Activated CD4-positive, alpha-beta T cell treated with anti-CD3 and anti-CD28 coated beads, Interleukin-2, Interleukin-6, amounts not matched to agents 100 ng/mL and 50 ng/mL, durations not matched to agents 16 hours and 8 hours (primary cell): Measurements from ENCODE around the gene PXN.
"Not testable (repeated sequence)": the region's sequence is repeated elsewhere in the genome, so short reads cannot be mapped to it uniquely, and the experiment has no call there.

Source experiments
- DNase-seq: peaks from one replicate; pipeline ENCODE4 v3.0.0-alpha.2; 2020

Gene PXN

DNA sequence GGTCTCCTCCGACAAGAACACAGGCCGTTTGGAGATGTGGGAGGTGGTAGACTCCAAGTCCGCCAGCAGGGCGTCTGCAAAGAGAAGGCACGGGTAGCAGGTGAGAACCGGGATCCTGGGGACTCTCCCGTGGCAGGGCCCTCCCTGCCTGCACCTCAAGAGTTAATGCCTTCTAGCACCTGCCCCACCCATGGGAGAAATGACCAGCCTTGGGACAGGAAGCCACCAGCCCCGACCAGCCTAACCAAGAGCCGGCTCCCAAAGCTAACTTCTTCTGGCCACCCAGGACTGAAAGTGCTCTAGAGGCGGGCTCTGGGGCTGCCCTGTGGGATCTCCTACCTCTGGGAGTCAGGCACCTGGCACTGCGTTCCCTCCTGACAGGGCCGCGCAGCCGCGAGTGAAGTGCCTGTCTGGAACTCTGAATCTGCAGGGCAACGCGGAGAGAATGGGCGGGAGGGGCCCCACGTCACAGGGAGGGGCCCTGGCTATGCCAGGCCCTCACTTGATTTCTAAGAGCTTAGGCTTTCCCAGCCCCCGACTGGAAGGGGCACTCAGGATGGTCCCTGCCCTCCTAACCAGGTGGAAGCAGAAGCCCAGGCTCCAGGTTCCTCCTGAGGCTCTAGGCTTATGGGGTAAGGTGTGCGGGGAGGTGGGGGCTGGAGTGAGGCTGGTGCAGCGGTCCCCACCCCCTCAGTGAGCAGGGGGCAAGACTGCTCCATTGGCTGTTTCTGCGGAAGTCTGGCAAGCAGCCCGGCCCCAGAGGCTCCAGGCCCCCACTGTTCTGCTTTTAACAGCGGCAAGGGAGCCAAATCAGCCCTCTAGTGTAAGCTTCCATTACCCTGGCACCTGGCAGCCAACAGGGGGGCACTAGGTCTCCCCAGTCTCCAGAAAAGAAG, 41.0 kb downstream of the PXN start:
- no peak for DNase-seq

DNA sequence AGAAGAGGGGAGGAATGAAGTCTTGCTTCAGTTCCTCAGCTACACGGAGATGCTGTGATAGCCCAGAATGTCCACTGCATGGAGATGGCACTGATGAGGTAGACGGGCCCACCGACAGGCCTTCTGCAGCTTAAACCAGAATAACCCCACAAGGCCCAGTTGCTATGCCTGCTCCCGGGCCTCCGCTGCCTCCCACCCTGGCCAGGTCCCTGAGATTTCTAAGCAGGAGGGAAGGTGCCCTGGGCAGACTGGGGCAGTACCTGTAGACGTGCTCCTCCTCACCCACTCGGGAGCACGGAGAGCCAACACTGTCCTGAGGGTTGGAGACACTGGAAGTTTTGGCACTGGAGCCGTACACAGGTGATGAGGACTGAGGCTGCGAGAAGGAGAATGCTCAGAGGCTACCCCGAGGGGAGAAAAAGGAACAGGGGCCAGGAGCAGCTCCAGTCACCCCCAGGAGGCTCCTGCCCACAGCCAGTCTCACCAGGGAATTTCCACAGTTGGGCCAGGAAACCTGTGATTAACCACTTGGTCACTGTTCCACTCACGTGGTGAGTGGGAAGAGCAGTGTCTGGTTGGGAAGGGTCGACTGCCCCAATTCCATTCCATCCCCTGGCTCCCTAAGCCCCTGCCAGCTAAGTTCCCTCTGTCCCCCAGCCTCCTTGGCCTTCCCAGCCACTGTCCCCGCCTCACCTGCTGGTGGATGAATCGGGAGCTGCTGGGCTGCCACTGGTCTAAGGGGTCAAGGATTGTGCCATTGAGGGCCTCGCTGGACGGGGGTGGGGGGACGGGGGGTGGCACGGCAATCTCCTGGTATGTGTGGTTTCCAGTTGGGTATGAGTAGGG, 41.8 kb downstream of the PXN start:
- DNase-seq, result no peak

DNA sequence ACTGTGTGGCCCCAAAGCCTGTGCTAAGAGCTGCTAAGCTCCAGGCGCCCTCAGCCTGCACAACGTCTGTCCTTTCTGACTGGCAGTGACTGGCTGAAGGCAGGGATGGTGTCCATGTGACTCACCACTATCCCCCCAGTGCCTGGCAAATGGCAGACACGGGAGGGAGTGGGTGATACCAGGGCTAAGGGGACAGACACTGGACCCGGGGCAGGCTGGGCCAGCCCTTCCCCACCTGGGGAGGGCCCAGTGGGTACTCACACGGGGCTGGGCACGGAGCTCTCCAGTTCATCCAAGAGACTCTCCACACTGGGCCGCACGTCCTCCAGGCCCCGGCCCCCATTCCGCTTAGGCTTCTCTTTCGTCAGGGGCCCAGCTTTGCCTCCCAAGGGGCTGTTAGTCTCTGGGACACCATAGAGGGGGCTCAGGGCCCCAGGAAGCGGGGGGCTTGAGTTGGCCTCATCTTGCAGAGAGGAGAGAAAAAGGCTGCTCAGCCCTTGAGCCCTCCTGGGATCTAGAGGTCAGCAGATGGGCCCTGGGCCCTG, 43.2 kb downstream of the PXN start:
- DNase-seq, result no peak

DNA sequence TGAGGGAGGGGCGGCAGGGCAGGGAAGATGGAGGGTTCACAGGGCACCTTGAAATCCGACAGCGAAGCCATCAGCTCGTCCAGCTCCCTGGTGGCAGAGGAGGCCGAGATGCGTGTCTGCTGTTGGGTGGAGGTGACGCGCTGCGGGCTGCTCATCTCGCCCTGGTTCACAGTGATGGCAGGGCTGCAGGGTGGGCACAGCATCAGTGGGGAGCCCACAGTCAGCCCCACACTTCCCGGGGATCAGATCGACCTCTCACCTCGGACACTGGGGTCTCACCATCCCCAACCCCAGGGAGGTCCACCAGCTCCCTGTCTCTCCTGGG, 44.0 kb downstream of the PXN start:
- no peak for DNase-seq

GRCh38 chr12:120220838-120221575, 44.5 kb downstream of the PXN start:
- no peak for DNase-seq

DNA sequence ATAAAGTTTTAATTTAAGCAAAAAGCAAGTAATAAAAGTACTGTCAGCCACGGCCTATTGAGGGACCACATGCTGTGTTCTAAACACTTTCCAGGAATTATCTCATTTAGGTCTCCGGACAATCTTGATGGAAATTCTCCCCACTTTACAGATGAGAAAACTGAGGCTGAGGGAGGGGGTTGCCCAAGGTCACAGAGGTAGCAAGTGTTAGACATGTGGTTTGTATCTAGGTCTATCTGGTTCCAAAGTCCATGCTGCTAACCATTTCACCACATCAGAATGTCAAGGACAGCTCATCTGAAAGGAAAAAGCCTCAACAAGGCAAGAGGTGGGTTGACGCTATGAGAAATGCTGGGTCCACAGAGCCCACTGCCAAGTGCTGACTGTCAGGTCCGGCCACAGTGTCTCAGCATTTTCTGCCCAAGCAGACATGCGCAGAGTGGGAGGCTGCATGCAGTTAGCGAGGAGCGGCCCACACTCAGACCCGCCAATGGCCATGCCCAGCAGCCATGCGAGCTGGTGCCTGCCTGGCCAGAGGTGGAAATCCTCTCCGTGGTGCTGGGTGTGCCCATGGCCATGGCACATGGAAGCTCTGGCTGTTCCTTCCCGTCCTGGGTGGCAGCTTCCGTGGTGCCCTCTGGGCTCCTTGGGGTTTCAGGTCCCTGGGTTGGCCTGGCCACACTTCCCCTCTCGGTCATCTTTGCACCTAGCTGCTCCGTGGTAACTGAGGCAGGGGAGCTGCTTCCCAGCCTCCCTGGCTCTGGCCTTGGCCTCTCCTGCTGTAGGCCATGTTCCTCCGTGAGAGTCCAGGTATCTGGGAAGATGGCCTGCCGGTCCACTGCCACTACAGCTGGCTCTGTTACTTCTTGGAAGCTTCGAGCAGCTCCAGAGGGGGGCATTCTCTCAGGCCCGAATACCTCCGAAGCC, 46.6 kb downstream of the PXN start:
- DNase-seq, result no peak

GRCh38 chr12:120216742-120217605, 48.6 kb downstream of the PXN start:
- no peak for DNase-seq

DNA sequence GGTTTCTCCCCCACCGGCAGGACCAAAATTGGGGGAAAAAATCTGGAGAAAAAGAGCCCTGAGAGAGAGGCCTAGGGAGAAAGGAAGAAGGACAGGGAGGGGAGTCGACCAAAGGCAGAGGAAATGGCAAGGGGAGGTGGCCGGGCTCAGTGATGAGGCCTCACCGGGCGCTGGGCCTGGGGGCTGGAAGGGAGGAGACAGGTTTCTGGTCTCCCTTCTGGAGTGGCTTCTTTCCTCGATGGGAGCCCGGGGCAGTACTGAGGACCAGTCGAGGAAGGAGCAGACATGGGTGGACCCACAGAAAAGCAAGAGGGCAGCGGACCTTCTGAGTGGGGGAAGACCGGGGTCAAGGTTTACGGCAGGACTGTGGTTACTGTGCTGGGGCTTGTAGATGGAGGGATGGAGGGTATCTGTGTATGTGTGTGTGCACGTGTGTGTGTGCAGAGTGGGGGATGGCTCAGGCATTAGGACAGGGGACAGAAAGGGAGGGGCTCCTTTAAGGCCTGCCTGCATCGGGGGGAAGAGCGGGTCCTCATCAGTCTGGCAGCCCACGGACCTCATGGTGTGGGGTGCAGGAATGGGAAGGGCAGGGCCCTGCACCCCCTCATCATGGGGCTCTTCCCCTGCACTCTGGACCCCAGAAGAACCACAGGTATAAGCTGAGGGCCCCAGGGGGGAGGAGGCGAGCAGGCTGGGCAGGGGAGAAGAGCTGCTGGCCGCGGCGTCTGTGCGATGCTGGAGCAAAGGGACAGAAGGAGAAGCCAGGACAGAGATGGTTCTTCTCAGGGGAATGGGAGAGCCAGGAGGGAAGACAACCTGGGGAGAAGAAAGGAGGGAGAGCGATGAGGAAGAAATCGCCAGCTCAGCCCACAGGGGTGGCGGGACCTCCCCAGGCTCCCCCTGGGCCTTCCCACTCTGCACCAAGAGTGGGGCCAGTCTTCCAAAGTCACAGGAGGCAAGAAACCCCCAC, 49.5 kb downstream of the PXN start:
- DNase-seq, result no peak

- no peak for DNase-seq
Observed at GRCh38 chr12:120215357-120215735, 50.2 kb downstream of the PXN start.

GRCh38 chr12:120214626-120215356, 50.7 kb downstream of the PXN start:
- no peak for DNase-seq

DNA sequence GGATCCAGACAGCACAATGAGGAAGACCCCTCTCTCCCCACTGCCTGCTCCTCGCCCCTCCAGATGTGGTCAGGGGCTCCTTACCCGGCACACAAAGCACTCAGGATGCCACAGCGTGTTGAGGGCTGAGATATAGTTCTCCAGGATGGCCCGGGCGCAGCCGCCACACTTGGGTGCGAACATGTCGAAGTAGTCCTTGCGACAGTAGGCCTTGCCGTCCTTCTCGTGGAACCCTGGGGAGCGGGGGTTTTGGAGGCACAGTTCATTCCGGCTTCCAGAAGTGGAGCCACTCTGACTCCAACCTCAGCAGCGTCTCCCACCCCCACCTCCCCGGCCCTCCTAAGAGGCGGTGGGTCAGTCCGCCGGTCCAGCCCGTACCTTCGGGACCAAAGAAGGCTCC, 51.8 kb downstream of the PXN start:
- no peak for DNase-seq

- DNase-seq, result not testable (repeated sequence)
Observed at GRCh38 chr12:120213182-120213581, 52.3 kb downstream of the PXN start.

DNA sequence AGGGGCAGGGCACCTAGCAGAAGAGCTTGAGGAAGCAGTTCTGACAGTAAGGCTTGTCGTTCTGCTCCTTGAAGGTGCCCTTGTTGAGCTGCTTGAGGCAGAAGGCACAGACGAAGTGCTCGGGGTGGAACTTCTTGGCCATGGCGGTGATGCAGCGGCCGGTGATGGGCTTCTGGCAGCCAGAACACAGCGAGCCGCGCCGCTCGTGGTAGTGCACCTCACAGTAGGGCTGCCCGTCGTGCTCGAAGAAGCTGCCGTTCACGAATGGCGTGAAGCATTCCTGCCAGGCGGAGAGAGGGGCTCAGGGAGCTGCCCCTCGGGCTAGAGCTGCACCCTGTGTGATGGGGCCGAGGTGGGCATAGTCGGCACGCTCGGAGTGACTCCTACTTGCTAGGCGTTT, 53.2 kb downstream of the PXN start:
- DNase-seq, result no peak

DNA sequence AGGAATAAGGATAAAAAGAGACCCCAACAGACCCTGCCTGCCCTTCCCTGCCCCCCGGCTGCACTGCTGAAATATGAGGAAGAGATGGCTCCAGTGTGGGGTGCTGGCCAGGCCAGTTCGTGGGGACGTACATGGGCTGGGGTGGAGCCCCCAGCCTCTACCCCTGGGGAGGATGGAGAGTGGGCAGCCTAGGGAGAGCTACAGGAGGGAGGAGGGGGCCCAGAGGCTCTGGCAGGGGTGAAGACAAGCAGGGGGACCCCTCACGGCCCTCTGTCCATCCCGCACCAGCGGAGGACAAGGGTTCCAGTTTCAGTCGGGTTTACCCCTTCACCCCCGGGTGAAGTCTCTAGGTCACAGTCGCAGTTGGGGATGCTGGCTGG, 53.6 kb downstream of the PXN start:
- DNase-seq, result no peak

DNA sequence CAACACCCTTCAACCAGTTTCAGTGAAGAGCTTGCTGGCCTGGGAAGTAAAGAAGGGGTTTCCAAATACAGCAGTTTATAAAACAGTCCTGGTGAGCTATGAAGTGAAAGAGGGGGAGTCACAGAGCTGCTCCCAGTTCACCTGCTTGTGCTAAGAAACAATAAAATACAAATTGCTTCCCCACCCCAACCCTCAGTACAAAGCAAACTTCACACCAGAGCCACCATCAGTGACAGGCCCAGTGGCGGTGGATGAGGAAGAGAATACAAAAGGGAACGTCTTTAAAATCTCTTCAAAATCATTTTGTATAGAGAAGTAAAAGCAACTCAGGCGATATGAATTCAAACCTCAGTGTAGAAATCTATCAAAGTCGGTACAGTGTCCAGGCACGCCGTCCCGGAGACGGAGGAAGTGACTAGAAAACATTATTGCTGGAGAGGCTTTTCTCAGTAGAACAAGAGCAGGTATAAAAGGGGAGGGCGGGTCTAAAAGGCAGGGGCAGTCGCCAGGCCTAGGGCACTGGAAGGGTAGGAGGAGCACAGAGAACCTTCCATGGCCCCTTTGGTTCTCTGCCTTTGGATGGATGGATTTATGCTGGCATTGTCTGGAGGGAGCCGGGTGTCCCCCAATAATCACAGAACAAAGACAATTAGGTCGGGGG, 54.2 kb downstream of the PXN start:
- DNase-seq, result no peak

DNA sequence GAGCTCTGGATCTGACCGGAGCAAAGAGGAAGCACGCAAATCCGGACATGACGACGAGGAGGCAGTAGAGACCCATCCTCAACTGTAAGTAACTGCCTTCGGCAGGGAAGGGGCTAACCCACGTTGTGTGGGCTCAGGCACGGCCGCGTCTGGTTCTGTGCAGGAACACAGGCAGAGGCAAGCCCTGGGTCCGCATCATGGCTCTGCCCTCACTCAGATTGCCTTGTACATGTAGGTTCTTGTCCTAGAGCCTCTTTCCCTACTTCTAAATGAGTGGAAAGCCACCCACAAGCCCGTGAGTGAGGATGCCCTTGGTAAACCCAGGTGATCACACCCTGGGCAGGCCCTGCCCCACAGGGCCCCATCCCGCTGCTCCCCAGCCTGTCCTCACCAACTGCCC, 55.7 kb downstream of the PXN start:
- DNase-seq, result no peak

- DNase-seq, result no peak
Observed at GRCh38 chr12:120207227-120207626, 58.3 kb downstream of the PXN start.

DNA sequence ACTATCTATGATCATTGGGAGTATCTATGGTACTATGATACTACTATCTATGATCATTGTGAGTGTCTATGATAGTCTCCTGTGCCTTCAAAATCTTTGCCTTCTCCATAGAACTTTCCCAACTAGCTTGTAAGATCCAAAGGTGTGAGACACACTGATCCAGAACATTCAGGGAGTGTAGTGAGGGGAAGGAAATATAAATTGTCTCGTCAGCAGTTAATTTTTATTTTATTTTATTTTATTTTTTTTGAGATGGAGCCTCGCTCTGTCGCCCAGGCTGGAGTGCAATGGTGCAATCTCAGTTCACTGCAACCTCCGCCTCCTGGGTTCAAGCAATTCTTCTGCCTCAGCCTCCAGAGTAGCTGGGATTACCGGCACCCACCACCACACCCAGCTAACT, 58.7 kb downstream of the PXN start:
- not testable (repeated sequence) for DNase-seq

DNA sequence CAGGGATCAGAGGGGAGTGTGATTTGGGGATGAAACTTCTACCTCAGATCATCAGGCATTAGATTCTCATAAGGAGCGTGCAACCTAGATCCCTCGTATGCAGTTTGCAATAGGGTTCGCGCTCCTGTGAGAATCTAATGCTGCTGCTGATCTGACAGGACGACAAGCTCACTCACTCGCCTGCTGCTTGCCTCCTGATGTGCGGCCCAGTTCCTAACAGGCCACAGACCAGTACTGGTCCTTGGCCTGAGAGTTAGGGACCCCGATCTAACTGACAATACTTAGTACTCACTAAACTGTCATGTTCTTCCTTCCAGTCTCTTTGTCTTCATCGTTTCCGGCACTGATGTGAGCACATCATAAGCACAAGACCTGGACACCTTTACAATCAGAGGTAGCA, 59.3 kb downstream of the PXN start:
- DNase-seq, result no peak
